Non-pigmented ciliary epithelial cell (primary cell): Measurements from ENCODE around the gene CPSF4L.
"Not testable (repeated sequence)": the region's sequence is repeated elsewhere in the genome, so short reads cannot be mapped to it uniquely, and the experiment has no call there.

ENCODE experiments used
- DNase-seq: peaks from one replicate; pipeline ENCODE4 v3.0.0-alpha.2; 2010; ENCODE audit warnings: low read depth

CPSF4L gene

GRCh38 chr17:73267648-73268537, 6.2 kb upstream of the CPSF4L start:
- no peak for DNase-seq

- no peak for DNase-seq
Observed at GRCh38 chr17:73266796-73267195, 5.1 kb upstream of the CPSF4L start.

GRCh38 chr17:73265646-73266640, 4.3 kb upstream of the CPSF4L start:
- no peak for DNase-seq

GRCh38 chr17:73264448-73264847, 2.8 kb upstream of the CPSF4L start:
- not testable (repeated sequence) for DNase-seq

- DNase-seq: no peak
Observed at GRCh38 chr17:73262676-73263642, 1.3 kb upstream of the CPSF4L start.

- no peak for DNase-seq
Observed at GRCh38 chr17:73261952-73262675, 434 bp upstream of the CPSF4L start.

GRCh38 chr17:73257516-73257915, 4.2 kb downstream of the CPSF4L start:
- no peak for DNase-seq

GRCh38 chr17:73256220-73256619, 5.5 kb downstream of the CPSF4L start:
- DNase-seq: no peak

GRCh38 chr17:73255671-73256181, 6.0 kb downstream of the CPSF4L start:
- no peak for DNase-seq

- DNase-seq: no peak
Observed at GRCh38 chr17:73251871-73252270, 9.8 kb downstream of the CPSF4L start.

- DNase-seq: no peak
Observed at GRCh38 chr17:73250851-73251640, 10.6 kb downstream of the CPSF4L start.

GRCh38 chr17:73249700-73250099, 12.0 kb downstream of the CPSF4L start:
- DNase-seq: no peak

- DNase-seq: no peak
Observed at GRCh38 chr17:73248532-73248931, 13.1 kb downstream of the CPSF4L start.

GRCh38 chr17:73247726-73248125, 14.0 kb downstream of the CPSF4L start:
- DNase-seq: no peak

- no peak for DNase-seq
Observed at GRCh38 chr17:73240561-73240960, 21.1 kb downstream of the CPSF4L start.

GRCh38 chr17:73237714-73238113, 24.0 kb downstream of the CPSF4L start:
- no peak for DNase-seq

GRCh38 chr17:73234736-73235135, 26.9 kb downstream of the CPSF4L start:
- no peak for DNase-seq

GRCh38 chr17:73232587-73233373, 28.9 kb downstream of the CPSF4L start:
- no peak for DNase-seq
